IPS-18c (cell line): ENCODE measurements around the gene AMMECR1L.
"Not testable (repeated sequence)": the region's sequence is repeated elsewhere in the genome, so short reads cannot be mapped to it uniquely, and the experiment has no call there.

Experiments
- H3K4me3 ChIP-seq: 2 replicates; pipeline ENCODE4 v1.7.0; 2013; ENCODE audit warnings: low read depth, mild to moderate bottlenecking, low read length, moderate library complexity; ENCODE audit not compliant: insufficient read depth
- H3K9me3 ChIP-seq: one replicate; pipeline ENCODE4 v1.6.1; 2013; ENCODE audit warnings: mild to moderate bottlenecking, low read length, moderate library complexity; ENCODE audit not compliant: control insufficient read depth, insufficient read depth

AMMECR1L gene

GRCh38 chr2:127891811-127892210 lies 6.1 kb upstream of the AMMECR1L start:
- H3K4me3 ChIP-seq = no peak overlapping the region

GRCh38 chr2:127890756-127891155 lies 5.0 kb upstream of the AMMECR1L start:
- H3K4me3 ChIP-seq, H3K9me3 ChIP-seq: not testable (repeated sequence)

More at GRCh38 chr2:127891811-127892210, 6.1 kb upstream of the AMMECR1L start:
- H3K9me3 ChIP-seq = no peaks in the 10 kb centered on the region

- Histone ChIP-seq H3K9me3 (no peaks in the 10 kb centered on the region), H3K4me3 (no peak overlapping the region)
Measured at GRCh38 chr2:127888772-127889171, 3.0 kb upstream of the AMMECR1L start.

- H3K9me3 ChIP-seq = no peaks in the 10 kb centered on the region
- no peak overlapping the region for H3K4me3 ChIP-seq
Measured at GRCh38 chr2:127887776-127888130, 2.0 kb upstream of the AMMECR1L start.

- H3K9me3 ChIP-seq = no peaks in the 10 kb centered on the region
- H3K4me3 ChIP-seq = peak overlapping the region; percentile 2; the same call in 1 of the 2 replicates
Measured at GRCh38 chr2:127887082-127887775, 1.5 kb upstream of the AMMECR1L start.

GRCh38 chr2:127886593-127886935 lies 808 bp upstream of the AMMECR1L start:
- peak overlapping the region; percentile 61; the same call in 1 of the 2 replicates for H3K4me3 ChIP-seq

GRCh38 chr2:127884861-127885740 lies 655 bp downstream of the AMMECR1L start:
- H3K9me3 ChIP-seq = not testable (repeated sequence)

More at GRCh38 chr2:127886593-127886935, 808 bp upstream of the AMMECR1L start:
- H3K9me3 ChIP-seq = not testable (repeated sequence)

GRCh38 chr2:127884436-127884835 lies 1.3 kb downstream of the AMMECR1L start:
- Histone ChIP-seq H3K9me3 (no peaks in the 10 kb centered on the region), H3K4me3 (peak overlapping the region; percentile 58)

More at GRCh38 chr2:127884861-127885740, 655 bp downstream of the AMMECR1L start:
- peak overlapping the region; percentile 58 for H3K4me3 ChIP-seq

GRCh38 chr2:127879899-127880298 lies 5.9 kb downstream of the AMMECR1L start:
- no peaks in the 10 kb centered on the region for H3K9me3 ChIP-seq
- H3K4me3 ChIP-seq = no peak overlapping the region

- no peak overlapping the region for H3K4me3 ChIP-seq
- no peaks in the 10 kb centered on the region for H3K9me3 ChIP-seq
Measured at GRCh38 chr2:127877626-127878025, 8.1 kb downstream of the AMMECR1L start.

GRCh38 chr2:127877136-127877535 lies 8.6 kb downstream of the AMMECR1L start:
- H3K4me3 ChIP-seq = no peak overlapping the region
- H3K9me3 ChIP-seq = no peaks in the 10 kb centered on the region

GRCh38 chr2:127874378-127875269 lies 11.1 kb downstream of the AMMECR1L start:
- no peak overlapping the region for H3K4me3 ChIP-seq

GRCh38 chr2:127873707-127874303 lies 12.0 kb downstream of the AMMECR1L start:
- no peaks in the 10 kb centered on the region for H3K9me3 ChIP-seq

More at GRCh38 chr2:127874378-127875269, 11.1 kb downstream of the AMMECR1L start:
- no peaks in the 10 kb centered on the region for H3K9me3 ChIP-seq

GRCh38 chr2:127872354-127872753 lies 13.4 kb downstream of the AMMECR1L start:
- H3K4me3 ChIP-seq = no peak overlapping the region

More at GRCh38 chr2:127873707-127874303, 12.0 kb downstream of the AMMECR1L start:
- H3K4me3 ChIP-seq = no peak overlapping the region

GRCh38 chr2:127865926-127866325 lies 19.8 kb downstream of the AMMECR1L start:
- no peak overlapping the region for H3K4me3 ChIP-seq
- no peaks in the 10 kb centered on the region for H3K9me3 ChIP-seq

More at GRCh38 chr2:127872354-127872753, 13.4 kb downstream of the AMMECR1L start:
- no peaks in the 10 kb centered on the region for H3K9me3 ChIP-seq

- H3K9me3 ChIP-seq = no peaks in the 10 kb centered on the region
- no peak overlapping the region for H3K4me3 ChIP-seq
Measured at GRCh38 chr2:127864877-127865276, 20.9 kb downstream of the AMMECR1L start.

GRCh38 chr2:127862228-127862627 lies 23.5 kb downstream of the AMMECR1L start:
- Histone ChIP-seq H3K9me3 (no peaks in the 10 kb centered on the region), H3K4me3 (no peak overlapping the region)
